OCI-LY3 (cell line): Measurements from ENCODE around the gene BAHD1.

Experiments
- H2AFZ ChIP-seq: fragments of 200-600, 300-600 bp; shearing (Covaris generic); 2 replicates; pipeline ENCODE4 v1.6.0; 2014; ENCODE audit warnings: antibody characterized with exemption, low read depth, low read length
- H3K27ac ChIP-seq: fragments of 200-600, 300-600 bp; sonication (generic); 2 replicates; pipeline ENCODE4 v1.5.1; 2014; ENCODE audit warnings: mild to moderate bottlenecking, low read length, moderate library complexity, mixed read lengths
- H3K27me3 ChIP-seq: fragments of 200-600, 300-600 bp; sonication (generic); 2 replicates; pipeline ENCODE4 v1.6.1; 2014; ENCODE audit warnings: low read depth, low read length, mixed read lengths
- H3K36me3 ChIP-seq: fragments of 200-600, 300-600 bp; sonication (generic); replicated peaks from 2 replicates; pipeline ENCODE3; 2014; ENCODE audit warnings: low read depth, low read length, mixed read lengths
- H3K4me1 ChIP-seq: fragments of 300-600, 200-600 bp; sonication (generic); 2 replicates; pipeline ENCODE4 v1.6.1; 2014; ENCODE audit warnings: low read length, mixed read lengths
- H3K4me2 ChIP-seq: fragments of 200-600, 300-600 bp; sonication (generic); 2 replicates; pipeline ENCODE4 v1.6.1; 2014; ENCODE audit warnings: low read length, mixed read lengths
- H3K4me3 ChIP-seq: fragments of 300-600, 200-600 bp; sonication (generic); 2 replicates; pipeline ENCODE4 v1.5.1; 2014; ENCODE audit warnings: antibody characterized with exemption, mild to moderate bottlenecking, low read length, moderate library complexity
- H3K79me2 ChIP-seq: fragments of 300-600, 200-600 bp; shearing (Covaris generic); 2 replicates; pipeline ENCODE4 v1.6.1; 2014; ENCODE audit warnings: mild to moderate bottlenecking, low read length, mixed read lengths
- H3K9ac ChIP-seq: fragments of 300-600, 200-600 bp; shearing (Covaris generic); 2 replicates; pipeline ENCODE4 v1.6.0; 2014; ENCODE audit warnings: mild to moderate bottlenecking, low read length, moderate library complexity
- H3K9me3 ChIP-seq: fragments of 200-600, 300-600 bp; shearing (Covaris generic); 2 replicates; pipeline ENCODE4 v1.6.1; 2014; ENCODE audit warnings: low read length, mixed read lengths; ENCODE audit not compliant: insufficient read depth
- H4K20me1 ChIP-seq: fragments of 200-600, 300-600 bp; sonication (generic); 2 replicates; pipeline ENCODE4 v1.6.1; 2016; ENCODE audit warnings: low read length, mixed read lengths; ENCODE audit not compliant: insufficient read depth
- EZH2phosphoT487 ChIP-seq: fragments of 200-600 bp; shearing (Covaris generic); IDR thresholded peaks from 2 replicates; pipeline ENCODE4 v1.6.1; 2018; ENCODE audit warnings: antibody characterized with exemption, mixed run types, low read depth
- TF ChIP-seq, protein P1 (sequence below): fragments of 200-600, 300-600 bp; sonication (generic); IDR thresholded peaks from 2 replicates; pipeline ENCODE4 v1.5.1; 2014; ENCODE audit warnings: antibody characterized with exemption, low read length, low read depth

Gene BAHD1

DNA sequence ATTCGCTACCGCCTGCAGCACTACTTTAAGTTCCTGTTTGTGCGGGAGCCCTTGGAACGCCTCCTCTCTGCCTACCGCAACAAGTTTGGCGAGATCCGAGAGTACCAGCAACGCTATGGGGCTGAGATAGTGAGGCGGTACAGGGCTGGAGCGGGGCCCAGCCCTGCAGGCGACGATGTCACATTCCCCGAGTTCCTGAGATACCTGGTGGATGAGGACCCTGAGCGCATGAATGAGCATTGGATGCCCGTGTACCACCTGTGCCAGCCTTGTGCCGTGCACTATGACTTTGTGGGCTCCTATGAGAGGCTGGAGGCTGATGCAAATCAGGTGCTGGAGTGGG lies 31.0 kb downstream of the BAHD1 start:
- Histone ChIP-seq H3K4me3 (peak overlapping the region; percentile 93), H3K4me1 (peaks cover 13% of the 10 kb centered on the region), H3K27me3 (no peaks in the 10 kb centered on the region), H3K9me3 (no peaks in the 10 kb centered on the region), H3K9ac (peak overlapping the region; percentile 86), H2AFZ (peak overlapping the region; percentile 22; the same call in 1 of the 2 replicates), H3K79me2 (peaks cover 8% of the 10 kb centered on the region; the same call in 1 of the 2 replicates), H3K36me3 (no peaks in the 10 kb centered on the region), H3K4me2 (peak overlapping the region; percentile 81), H4K20me1 (no peaks in the 10 kb centered on the region), H3K27ac (no peak overlapping the region)
- TF ChIP-seq, protein P1, sequence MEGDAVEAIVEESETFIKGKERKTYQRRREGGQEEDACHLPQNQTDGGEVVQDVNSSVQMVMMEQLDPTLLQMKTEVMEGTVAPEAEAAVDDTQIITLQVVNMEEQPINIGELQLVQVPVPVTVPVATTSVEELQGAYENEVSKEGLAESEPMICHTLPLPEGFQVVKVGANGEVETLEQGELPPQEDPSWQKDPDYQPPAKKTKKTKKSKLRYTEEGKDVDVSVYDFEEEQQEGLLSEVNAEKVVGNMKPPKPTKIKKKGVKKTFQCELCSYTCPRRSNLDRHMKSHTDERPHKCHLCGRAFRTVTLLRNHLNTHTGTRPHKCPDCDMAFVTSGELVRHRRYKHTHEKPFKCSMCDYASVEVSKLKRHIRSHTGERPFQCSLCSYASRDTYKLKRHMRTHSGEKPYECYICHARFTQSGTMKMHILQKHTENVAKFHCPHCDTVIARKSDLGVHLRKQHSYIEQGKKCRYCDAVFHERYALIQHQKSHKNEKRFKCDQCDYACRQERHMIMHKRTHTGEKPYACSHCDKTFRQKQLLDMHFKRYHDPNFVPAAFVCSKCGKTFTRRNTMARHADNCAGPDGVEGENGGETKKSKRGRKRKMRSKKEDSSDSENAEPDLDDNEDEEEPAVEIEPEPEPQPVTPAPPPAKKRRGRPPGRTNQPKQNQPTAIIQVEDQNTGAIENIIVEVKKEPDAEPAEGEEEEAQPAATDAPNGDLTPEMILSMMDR = no peak
- no peak for TF ChIP-seq EZH2phosphoT487

DNA sequence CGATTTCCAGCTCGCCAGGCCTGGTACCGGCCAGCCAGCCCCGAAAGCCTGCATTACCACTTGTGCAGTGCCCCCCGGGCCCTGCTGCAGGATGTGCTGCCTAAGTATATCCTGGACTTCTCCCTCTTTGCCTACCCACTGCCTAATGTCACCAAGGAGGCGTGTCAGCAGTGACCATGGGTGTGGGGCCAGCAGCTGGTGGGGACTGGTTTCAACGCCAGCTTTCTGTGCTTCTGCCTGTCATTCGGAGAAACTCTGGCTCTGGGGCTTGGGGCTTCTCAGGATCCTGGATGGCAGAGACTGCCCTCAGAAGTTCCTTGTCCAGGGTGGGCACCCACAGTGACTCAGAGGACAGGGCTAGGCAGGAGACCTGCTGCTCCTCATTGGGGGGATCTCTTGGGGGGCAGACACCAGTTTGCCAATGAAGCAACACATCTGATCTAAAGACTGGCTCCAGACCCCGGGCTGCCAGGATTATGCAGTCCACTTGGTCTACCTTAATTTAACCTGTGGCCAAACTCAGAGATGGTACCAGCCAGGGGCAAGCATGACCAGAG lies 31.5 kb downstream of the BAHD1 start:
- Histone ChIP-seq H4K20me1 (no peaks in the 10 kb centered on the region), H3K79me2 (peaks cover 8% of the 10 kb centered on the region; the same call in 1 of the 2 replicates), H3K36me3 (no peaks in the 10 kb centered on the region), H3K9me3 (no peaks in the 10 kb centered on the region), H3K9ac (peak overlapping the region; percentile 86), H3K27me3 (no peaks in the 10 kb centered on the region), H3K4me2 (peak overlapping the region; percentile 81), H3K4me3 (peak overlapping the region; percentile 93), H2AFZ (0 out of 2 replicates have a peak overlapping the region, but pooled peaks have one; percentile 22), H3K4me1 (peaks cover 13% of the 10 kb centered on the region), H3K27ac (no peak overlapping the region)
- TF ChIP-seq, protein P1 = no peak
- TF ChIP-seq EZH2phosphoT487 = no peak

DNA sequence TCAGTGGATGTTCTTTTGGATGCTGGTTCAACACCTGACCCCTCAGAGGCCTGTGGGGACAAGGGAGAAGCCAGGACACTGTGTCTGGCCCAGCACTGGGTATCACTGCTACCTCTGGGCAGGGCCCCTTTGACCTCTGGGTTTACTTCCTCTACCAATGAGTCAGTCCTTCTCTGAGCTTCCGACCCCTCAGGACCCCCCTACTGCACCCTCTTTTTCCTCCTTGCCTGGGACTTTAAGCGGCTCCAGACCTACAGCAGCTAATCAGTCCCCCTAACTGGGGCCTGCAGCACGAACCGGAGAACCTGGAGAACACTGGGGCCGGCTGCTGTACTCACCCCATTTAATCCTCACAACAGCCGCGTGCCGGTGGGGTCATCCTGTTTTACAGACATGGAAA lies 33.8 kb downstream of the BAHD1 start:
- H3K36me3 ChIP-seq = no peaks in the 10 kb centered on the region
- H3K4me2 ChIP-seq = no peak overlapping the region
- no peak overlapping the region for H3K9ac ChIP-seq
- H3K79me2 ChIP-seq = peaks cover 8% of the 10 kb centered on the region; the same call in 1 of the 2 replicates
- TF ChIP-seq EZH2phosphoT487 = no peak
- TF ChIP-seq, protein P1 = no peak
- no peaks in the 10 kb centered on the region for H4K20me1 ChIP-seq
- no peak overlapping the region for H3K4me3 ChIP-seq
- peaks cover 13% of the 10 kb centered on the region for H3K4me1 ChIP-seq
- no peaks in the 10 kb centered on the region for H3K9me3 ChIP-seq
- no peak overlapping the region for H3K27ac ChIP-seq
- H3K27me3 ChIP-seq = 0 out of 2 replicates have a peak, but pooled peaks cover 4% of the 10 kb centered on the region
- no peak overlapping the region for H2AFZ ChIP-seq

GRCh38 chr15:40477642-40478327 lies 37.0 kb downstream of the BAHD1 start:
- no peaks in the 10 kb centered on the region for H3K79me2 ChIP-seq
- H3K9me3 ChIP-seq = no peaks in the 10 kb centered on the region
- no peak overlapping the region for H3K27ac ChIP-seq
- TF ChIP-seq EZH2phosphoT487 = no peak
- TF ChIP-seq, protein P1 = no peak
- H2AFZ ChIP-seq = no peak overlapping the region
- H3K4me1 ChIP-seq = no peaks in the 10 kb centered on the region
- no peaks in the 10 kb centered on the region for H3K36me3 ChIP-seq
- no peak overlapping the region for H3K4me2 ChIP-seq
- H3K27me3 ChIP-seq = peaks cover 11% of the 10 kb centered on the region; the same call in 1 of the 2 replicates
- H4K20me1 ChIP-seq = no peaks in the 10 kb centered on the region
- no peak overlapping the region for H3K9ac ChIP-seq
- H3K4me3 ChIP-seq = no peak overlapping the region
